ENCODE results near the gene DES.

GRCh38 chr2:219387306-219388120 is 30.7 kb upstream of the DES start, which contains the start of gene DNPEP:
- peak; percentile 64; the same call in 1 of the 2 replicates for TF ChIP-seq ARID4B (CRISPR knock-in tag; IDR thresholded peaks at IDR 0.05; ENCODE audit: borderline replicate concordance)
- TF ChIP-seq CTCF (IDR thresholded peaks at IDR 0.05), result no peak
- no peak for TF ChIP-seq E2F1 (CRISPR knock-in tag; IDR thresholded peaks at IDR 0.05)
- peak; percentile 91 for TF ChIP-seq SP1 (CRISPR knock-in tag; conservative IDR thresholded peaks at IDR 0.05)
- no peak for TF ChIP-seq E2F4 (CRISPR knock-in tag; IDR thresholded peaks at IDR 0.05; ENCODE audit: borderline replicate concordance, low read depth)
- no peak for TF ChIP-seq ATF3 (CRISPR knock-in tag; conservative IDR thresholded peaks at IDR 0.05)
- TF ChIP-seq PREB (CRISPR knock-in tag; IDR thresholded peaks at IDR 0.05; ENCODE audit: borderline replicate concordance), result no peak
- TF ChIP-seq TEAD4 (CRISPR knock-in tag; IDR thresholded peaks at IDR 0.05), result no peak
- no peak for TF ChIP-seq NR3C1 (CRISPR knock-in tag; conservative IDR thresholded peaks at IDR 0.05; ENCODE audit: low read depth)

Measured in WTC11 (cell line).